NCI-H146 (cell line): ENCODE data around the gene U2AF2.
"Not testable (repeated sequence)": the region's sequence is repeated elsewhere in the genome, so short reads cannot be mapped to it uniquely, and the experiment has no call there.

Experiments
- DNase-seq: peaks from one replicate; lab custom pipeline; 2025; lab: John Stamatoyannopoulos, UW

U2AF2 gene

DNA sequence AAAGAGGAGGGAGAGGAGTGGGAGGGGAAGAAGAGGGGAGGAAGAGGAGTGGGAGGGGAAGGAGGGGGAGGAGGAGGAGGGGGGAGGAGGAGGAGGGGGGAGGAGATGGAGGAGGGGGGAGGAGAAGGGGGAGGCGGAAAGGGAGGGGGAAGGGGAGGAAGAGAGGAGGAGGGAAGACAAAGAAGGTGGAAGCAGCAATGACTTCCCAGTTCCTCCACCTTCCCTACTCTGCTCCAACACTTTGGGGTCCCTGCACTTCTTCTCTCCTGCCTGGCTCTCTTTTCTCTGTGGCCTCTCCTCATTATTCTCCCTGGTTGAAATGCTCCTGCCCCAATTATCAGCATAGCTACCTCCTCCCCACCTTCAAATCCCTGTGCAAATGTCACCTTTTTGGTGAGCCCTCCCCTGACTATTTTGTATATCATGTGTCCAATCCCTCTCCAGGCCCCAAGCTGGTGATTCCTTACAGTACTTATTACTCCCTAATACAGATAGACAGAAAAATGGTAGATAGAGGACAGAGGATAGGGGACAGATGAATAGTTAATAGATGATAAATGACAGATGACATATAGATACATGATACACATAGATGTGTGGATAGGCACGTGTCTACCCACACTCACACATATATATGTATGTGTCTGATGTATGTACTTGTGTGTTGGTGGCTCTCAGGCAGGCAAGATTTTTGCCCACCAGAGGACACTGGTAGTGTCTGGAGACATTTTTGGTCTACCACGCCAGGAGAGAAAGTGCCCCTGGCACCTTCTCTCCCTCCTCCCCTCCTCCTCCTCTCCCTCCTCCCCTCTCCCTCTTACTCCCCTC lies 58.2 kb downstream of the U2AF2 start:
- no peak for DNase-seq

DNA sequence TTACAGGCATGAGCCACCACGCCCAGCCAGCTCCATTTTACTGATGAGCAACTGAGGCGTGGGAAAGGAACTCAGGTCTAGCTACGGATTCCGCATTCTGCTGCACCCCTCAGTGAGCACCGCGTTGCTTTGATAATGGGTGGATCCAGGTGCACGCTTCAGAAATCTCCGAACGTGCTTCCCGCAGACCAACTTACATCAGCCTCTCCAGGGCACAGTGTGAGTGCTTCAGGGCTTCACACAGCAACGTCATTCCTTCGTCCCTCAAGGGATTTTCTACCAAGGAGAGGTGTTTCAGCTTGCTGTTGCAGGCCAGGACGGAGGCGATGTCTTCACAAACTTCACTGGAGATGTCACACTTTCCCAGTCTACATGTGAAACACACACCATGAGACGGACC lies 61.7 kb downstream of the U2AF2 start:
- peak; percentile 43 for DNase-seq

DNA sequence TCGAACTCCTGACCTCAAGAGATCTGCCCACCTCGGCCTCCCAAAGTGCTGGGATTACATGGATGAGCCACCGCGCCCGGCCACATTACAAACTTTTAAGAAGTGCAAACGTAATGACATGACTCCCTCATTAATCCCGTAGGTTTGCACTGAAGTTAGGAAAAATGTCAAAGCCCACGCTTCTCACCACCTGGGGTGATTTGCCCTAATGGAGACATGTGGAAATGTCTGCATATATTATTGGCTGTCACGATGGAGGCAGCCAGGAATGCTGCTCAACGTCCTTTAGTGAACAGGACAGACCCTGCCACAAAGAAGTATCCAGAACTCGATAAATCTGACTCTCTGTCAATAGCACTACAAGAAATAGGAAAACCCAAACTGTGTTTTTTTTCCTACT lies 62.4 kb downstream of the U2AF2 start:
- no peak for DNase-seq

DNA sequence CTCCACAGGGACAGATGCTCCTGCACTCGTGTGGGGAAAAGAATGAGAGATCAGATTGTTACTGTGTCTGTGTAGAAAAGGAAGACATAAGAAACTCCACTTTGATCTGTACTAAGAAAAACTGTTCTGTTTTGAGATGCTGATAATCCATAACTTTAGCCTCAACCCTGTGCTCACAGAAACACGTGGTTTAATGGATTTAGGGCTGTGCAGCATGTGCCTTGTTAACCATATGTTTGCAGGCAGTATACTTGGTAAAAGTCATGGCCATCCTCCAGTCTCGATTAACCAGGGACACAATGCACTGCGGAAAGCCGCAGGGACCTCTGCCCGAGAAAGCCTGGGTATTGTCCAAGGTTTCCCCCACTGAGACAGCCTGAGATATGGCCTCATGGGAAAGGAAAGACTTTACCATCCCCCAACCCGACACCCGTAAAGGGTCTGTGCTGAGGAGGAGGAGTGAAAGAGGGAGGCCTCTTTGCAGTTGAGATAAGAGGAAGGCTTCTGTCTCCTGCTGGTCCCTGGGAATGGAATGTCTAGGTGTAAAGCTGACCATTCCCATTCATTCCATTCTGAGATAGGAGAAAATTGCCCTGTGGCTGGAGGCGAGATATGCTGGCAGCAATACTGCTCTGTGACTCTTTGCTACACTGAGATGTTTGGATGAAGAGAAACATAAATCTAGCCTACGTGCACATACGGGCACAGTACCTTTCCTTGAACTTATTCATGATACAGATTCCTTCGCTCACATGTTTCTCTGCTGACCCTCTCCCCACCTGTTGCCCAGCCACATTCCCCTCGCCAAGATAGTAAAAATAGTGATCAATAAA lies 63.3 kb downstream of the U2AF2 start:
- not testable (repeated sequence) for DNase-seq

DNA sequence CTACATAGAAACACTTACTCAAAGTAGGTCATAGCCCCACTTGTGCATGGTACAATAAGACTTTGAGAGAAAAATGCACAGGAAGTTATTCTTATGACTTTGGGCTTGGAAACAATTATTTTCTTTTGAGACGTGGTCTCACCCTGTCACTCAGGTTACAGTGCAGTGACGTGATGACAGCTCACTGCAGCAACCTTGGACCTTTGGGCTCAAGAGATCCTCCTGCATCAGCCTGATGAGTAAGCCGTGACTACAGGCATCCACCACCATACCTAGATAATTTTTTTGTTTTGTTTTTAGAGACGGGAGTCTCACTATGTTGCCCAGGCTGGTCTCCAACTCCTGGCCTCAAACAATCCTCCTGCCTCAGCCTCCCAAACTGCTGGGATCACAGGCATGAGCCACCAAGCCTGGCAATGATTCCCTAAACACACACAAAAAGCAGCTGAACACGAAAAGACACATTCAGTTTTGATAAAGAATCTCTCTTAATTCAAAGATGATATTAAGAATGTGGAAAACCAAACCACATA lies 65.4 kb downstream of the U2AF2 start:
- DNase-seq = no peak

DNA sequence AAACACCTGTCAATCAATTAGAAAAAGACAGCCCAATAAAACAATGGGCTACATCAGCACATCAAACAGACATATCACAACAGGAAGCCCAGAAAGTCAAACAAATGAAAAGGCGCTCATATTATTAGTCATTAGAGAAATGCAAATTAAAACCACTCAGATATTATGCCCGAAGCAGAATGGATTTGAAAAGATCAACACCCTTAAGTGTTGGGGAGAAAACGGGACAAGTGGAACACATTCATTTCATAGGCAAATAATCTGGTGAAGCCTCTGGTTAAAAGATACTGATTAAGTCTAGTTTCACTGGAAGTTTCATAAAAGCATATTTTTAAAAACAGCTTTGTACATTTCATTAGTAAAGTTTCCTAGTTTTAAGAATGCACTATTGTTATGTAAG lies 66.0 kb downstream of the U2AF2 start:
- no peak for DNase-seq

DNA sequence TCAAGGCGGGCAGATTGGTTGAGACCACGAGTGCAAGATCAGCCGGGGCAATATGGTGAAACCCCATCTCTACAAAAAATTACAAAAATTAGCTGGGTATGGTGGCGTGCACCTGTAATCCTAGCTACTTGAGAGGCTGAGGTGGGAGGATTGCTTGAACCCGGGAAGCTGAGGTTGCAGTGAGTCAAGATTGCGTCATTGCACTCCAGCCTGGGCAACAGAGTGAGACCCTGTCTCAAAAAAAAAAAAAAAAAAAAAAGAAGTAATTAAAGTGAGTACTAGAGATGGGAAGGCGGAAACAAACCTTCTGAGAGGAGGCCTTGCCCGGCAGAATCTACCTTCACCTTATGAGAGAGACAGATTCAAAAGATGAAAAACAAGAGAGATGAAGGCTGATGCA lies 68.7 kb downstream of the U2AF2 start:
- no peak for DNase-seq
